ENCODE results near the gene EIF5A2.

EIF5A2 gene

DNA sequence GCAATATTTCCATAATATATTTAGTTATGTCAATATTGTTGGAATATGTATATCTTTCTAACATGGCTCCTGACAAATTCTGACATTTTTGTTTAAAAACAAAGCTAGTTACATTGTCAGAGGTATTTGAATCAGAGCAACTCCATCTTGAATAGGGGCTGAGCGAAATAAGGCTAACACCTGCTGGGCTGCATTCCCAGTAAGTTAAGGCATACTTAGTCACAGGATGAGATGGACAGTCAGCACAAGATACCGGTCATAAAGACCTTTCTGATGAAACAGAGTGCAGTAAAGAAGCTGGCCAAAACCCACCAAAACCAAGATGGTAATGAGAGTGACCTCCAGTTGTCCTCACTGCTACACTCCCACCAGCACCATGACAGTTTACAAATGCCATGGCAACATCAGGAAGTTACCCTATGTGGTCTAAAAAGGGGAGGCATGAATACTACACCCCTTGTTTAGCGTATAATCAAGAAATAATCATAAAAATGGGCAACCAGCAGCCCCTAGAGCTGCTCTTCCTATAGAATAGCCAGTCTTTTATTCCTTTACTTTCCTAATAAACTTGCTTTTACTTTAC lies 68.8 kb downstream of the EIF5A2 start:
- TF ChIP-seq, protein P1, sequence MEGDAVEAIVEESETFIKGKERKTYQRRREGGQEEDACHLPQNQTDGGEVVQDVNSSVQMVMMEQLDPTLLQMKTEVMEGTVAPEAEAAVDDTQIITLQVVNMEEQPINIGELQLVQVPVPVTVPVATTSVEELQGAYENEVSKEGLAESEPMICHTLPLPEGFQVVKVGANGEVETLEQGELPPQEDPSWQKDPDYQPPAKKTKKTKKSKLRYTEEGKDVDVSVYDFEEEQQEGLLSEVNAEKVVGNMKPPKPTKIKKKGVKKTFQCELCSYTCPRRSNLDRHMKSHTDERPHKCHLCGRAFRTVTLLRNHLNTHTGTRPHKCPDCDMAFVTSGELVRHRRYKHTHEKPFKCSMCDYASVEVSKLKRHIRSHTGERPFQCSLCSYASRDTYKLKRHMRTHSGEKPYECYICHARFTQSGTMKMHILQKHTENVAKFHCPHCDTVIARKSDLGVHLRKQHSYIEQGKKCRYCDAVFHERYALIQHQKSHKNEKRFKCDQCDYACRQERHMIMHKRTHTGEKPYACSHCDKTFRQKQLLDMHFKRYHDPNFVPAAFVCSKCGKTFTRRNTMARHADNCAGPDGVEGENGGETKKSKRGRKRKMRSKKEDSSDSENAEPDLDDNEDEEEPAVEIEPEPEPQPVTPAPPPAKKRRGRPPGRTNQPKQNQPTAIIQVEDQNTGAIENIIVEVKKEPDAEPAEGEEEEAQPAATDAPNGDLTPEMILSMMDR (IDR thresholded peaks at IDR 0.05; ENCODE audit: low read length) = no peak
- TF ChIP-seq EZH2 (IDR thresholded peaks at IDR 0.05; ENCODE audit: borderline replicate concordance, low read length) = no peak
- no peaks in the 10 kb centered on the region for H3K9me3 ChIP-seq (ENCODE audit: low read length)
- no peaks in the 10 kb centered on the region for H3K4me1 ChIP-seq (ENCODE audit: insufficient read depth, low read length, severe bottlenecking)
- no peak overlapping the region for H3K27ac ChIP-seq (ENCODE audit: low read depth, low read length, poor library complexity, severe bottlenecking)
- no peaks in the 10 kb centered on the region for H3F3A ChIP-seq (ENCODE audit: insufficient read depth, low read length)
- no peaks in the 10 kb centered on the region for H3K27me3 ChIP-seq (ENCODE audit: insufficient read depth, low read length)
- H3K4me2 ChIP-seq (ENCODE audit: low read length) = no peak overlapping the region
- no peak overlapping the region for H2AFZ ChIP-seq (ENCODE audit: low read length)
- no peaks in the 10 kb centered on the region for H3K36me3 ChIP-seq (ENCODE audit: insufficient read depth, low read length)
- H3K9me2 ChIP-seq (ENCODE audit: low read depth, low read length) = no peaks in the 10 kb centered on the region
- no peaks in the 10 kb centered on the region for H4K20me1 ChIP-seq (ENCODE audit: insufficient read depth, low read length)
- no peak overlapping the region for H3K4me3 ChIP-seq (ENCODE audit: low read depth, low read length, poor library complexity, severe bottlenecking)
- no peaks in the 10 kb centered on the region for H3K79me2 ChIP-seq (ENCODE audit: insufficient read depth, low read length)
- H3K9ac ChIP-seq (ENCODE audit: low read length) = no peak overlapping the region

Measured in OCI-LY1 (cell line).